OCI-LY1 (cell line): ENCODE data around the gene KCNJ15.

Source experiments
- CTCF ChIP-seq: fragments of 200-600 bp; sonication (generic), shearing (Covaris generic); IDR thresholded peaks from 2 replicates; pipeline ENCODE4 v1.5.1; 2017; ENCODE audit warnings: mild to moderate bottlenecking, antibody characterized with exemption, low read length, moderate library complexity, mixed read lengths
- EZH2 ChIP-seq: fragments of 200-600 bp; sonication (generic), shearing (Covaris generic); IDR thresholded peaks from 2 replicates; pipeline ENCODE4 v1.8.0; 2017; ENCODE audit warnings: borderline replicate concordance, mixed run types, mild to moderate bottlenecking, antibody characterized with exemption, low read length, moderate library complexity, mixed read lengths

GRCh38 chr21:38264571-38264970 is 7.8 kb downstream of the KCNJ15 start:
- TF ChIP-seq CTCF (no peak), EZH2 (no peak)
